GM12878 (cell line): ENCODE data around the gene KLHL3. TPM values are rescaled to one million over a fixed set of nuclear protein-coding genes. Genes with fewer than 3 reads are reported as not detected.

ENCODE experiments used
- ATAC-seq: fragments of 200-7000 bp; cut with Tn5 transposase; 3 replicates; pipeline ENCODE4 v1.9.1; 2020; ENCODE audit warnings: mild to moderate bottlenecking, moderate library complexity
- BruUV-seq: library from RNA; stranded (reverse); fragments of 400-500 nt; replicated peaks from 2 replicates; lab custom pipeline; 2021; lab: Mats Ljungman, UMichigan
- CTCF ChIA-PET: fragments of 300-600 bp; sonication (Branson Sonifier 250); formaldehyde crosslinking; extraction: SDS; loops from one replicate; lab custom pipeline; 2021; ENCODE audit warnings: inconsistent platforms; lab: Yijun Ruan, JAX
- POLR2A ChIA-PET: fragments of 350-600 bp; formaldehyde crosslinking; extraction: SDS; loops from one replicate; lab custom pipeline; 2021; ENCODE audit warnings: inconsistent platforms; lab: Charles Lee
- RAD21 ChIA-PET: fragments of 300-600 bp; sonication (Branson Sonifier 250); formaldehyde crosslinking; loops from one replicate; lab custom pipeline; 2023; ENCODE audit warnings: antibody characterized with exemption; ENCODE audit not compliant: unreplicated experiment; lab: Charles Lee
- SMC1A ChIA-PET: fragments of 300-600 bp; sonication (Branson Sonifier 250); formaldehyde crosslinking; loops from one replicate; lab custom pipeline; 2023; ENCODE audit not compliant: unreplicated experiment, uncharacterized antibody; lab: Charles Lee
- DNase-seq: peaks from one replicate; pipeline ENCODE4 v3.0.0-alpha.2; 2011; ENCODE audit warnings: low read depth, low spot score
- FAIRE-seq: peaks from 3 replicates; lab custom pipeline; 2011; peaks lifted over from hg19 to GRCh38; lab: Jason Lieb, UNC
- H2AFZ ChIP-seq: 2 replicates; pipeline ENCODE4 v1.6.0; 2011; ENCODE audit warnings: low read depth, low read length, control low read depth; ENCODE audit not compliant: control insufficient read depth
- H3K27ac ChIP-seq: 2 replicates; pipeline ENCODE4 v1.5.1; 2011; ENCODE audit warnings: control low read depth; ENCODE audit not compliant: control insufficient read depth, insufficient read depth
- H3K27me3 ChIP-seq, 2 experiments: replicated peaks in 1 of 2; 2 replicates each; pipeline versions ENCODE4 v1.6.0 to v1.6.1; 2011; ENCODE audit warnings: low read length in 1 of 2; ENCODE audit not compliant: control insufficient read depth in 2 of 2, insufficient read depth in 2 of 2
- H3K36me3 ChIP-seq, 2 experiments: 2 replicates each; pipeline ENCODE4 v1.5.1; 2011; ENCODE audit warnings: low read length in 1 of 2; ENCODE audit not compliant: control insufficient read depth in 2 of 2, insufficient read depth in 2 of 2
- H3K4me1 ChIP-seq: 2 replicates; pipeline ENCODE4 v1.6.1; 2011; ENCODE audit warnings: mild to moderate bottlenecking, low read length, moderate library complexity, mixed read lengths; ENCODE audit not compliant: control insufficient read depth, insufficient read depth
- H3K4me2 ChIP-seq: 2 replicates; pipeline ENCODE4 v1.6.0; 2011; ENCODE audit warnings: control low read depth; ENCODE audit not compliant: control insufficient read depth, insufficient read depth
- H3K4me3 ChIP-seq: fragments of 200-600 bp; sonication (generic); 2 replicates; pipeline ENCODE4 v1.5.1; 2016
- H3K79me2 ChIP-seq: 2 replicates; pipeline ENCODE4 v1.6.0; 2011; ENCODE audit warnings: low read length; ENCODE audit not compliant: control insufficient read depth, insufficient read depth
- H3K9ac ChIP-seq: 2 replicates; pipeline ENCODE4 v1.8.0; 2011; ENCODE audit warnings: low read length, control low read depth, mixed read lengths; ENCODE audit not compliant: control insufficient read depth, insufficient read depth
- H3K9me3 ChIP-seq: replicated peaks from 3 replicates; pipeline ENCODE4 v1.5.1; 2011; ENCODE audit warnings: mild to moderate bottlenecking, low read length; ENCODE audit not compliant: control insufficient read depth, insufficient read depth
- H4K20me1 ChIP-seq: 2 replicates; pipeline ENCODE4 v1.6.0; 2011; ENCODE audit not compliant: control insufficient read depth, insufficient read depth
- MEF2B ChIP-seq: fragments of 450-650 bp; IDR thresholded peaks from 2 replicates; pipeline ENCODE4 v1.6.1; 2018; ENCODE audit warnings: mild to moderate bottlenecking, moderate library complexity; ENCODE audit not compliant: partially characterized antibody, poor library complexity, severe bottlenecking
- TCF3 ChIP-seq: IDR thresholded peaks from 2 replicates; pipeline ENCODE4 v1.6.1; 2012; ENCODE audit warnings: low read depth, mild to moderate bottlenecking, low read length, borderline replicate concordance; ENCODE audit not compliant: insufficient read depth
- ZSCAN29 ChIP-seq: fragments of 450-650 bp; IDR thresholded peaks from 2 replicates; pipeline ENCODE4 v1.6.1; 2017; ENCODE audit warnings: mild to moderate bottlenecking, moderate library complexity
- WGBS: methylation state at CpG from one replicate; pipeline ENCODE4 v1.1.6; 2016; ENCODE audit warnings: low lambda C conversion rate; ENCODE audit not compliant: insufficient replicate concordance, insufficient coverage; ENCODE audit errors: missing lambda C conversion rate; 5-methylcytosine and 5-hydroxymethylcytosine counted together
- in situ Hi-C: fragments of 300-500 bp; cut with MboI; formaldehyde crosslinking; loops from 9 replicates; pipeline ENCODE4 v1.14.3; 2018; ENCODE audit warnings: mixed read lengths
- intact Hi-C: fragments of 100-400 bp; cut with micrococcal nuclease; formaldehyde crosslinking; loops from one replicate; pipeline ENCODE4 v1.14.2; 2022; ENCODE audit not compliant: unreplicated experiment
- polyA plus RNA-seq, 11 experiments: library from polyadenylated mRNA; depleted of rRNA in 4 of 11; unstranded in 6 of 11; stranded (reverse) in 5 of 11; fragments of >200 nt; fragmentation: Nextera tagmentation in 4 of 11; fragmentation: Illumina TruSeq in 1 of 11; extraction: Ambion mirVana in 4 of 11; extraction: Trizol in 1 of 11; gene quantifications; 1 replicate in 1 of 11; 2 replicates in 10 of 11; pipeline versions ENCODE4 v1.2.1 to v1.2.3, GENCODE V29; 2011 to 2016; ENCODE audit warnings: inconsistent platforms in 2 of 11, missing spikeins in 2 of 11, low read depth in 1 of 11
- total RNA-seq, 4 experiments: library from RNA; depleted of rRNA in 3 of 4; stranded (reverse); fragments of >200 nt in 3 of 4; fragmentation: Illumina TruSeq in 1 of 4; extraction: Trizol in 1 of 4; gene quantifications; 2 replicates each; pipeline versions ENCODE4 v1.2.1 to v1.2.3, GENCODE V29; 2013 to 2021
- TF ChIP-seq, protein P1 (sequence below): fragments of 450-650 bp; IDR thresholded peaks from 2 replicates; pipeline ENCODE4 v1.6.1; 2017; ENCODE audit warnings: antibody characterized with exemption, mild to moderate bottlenecking, moderate library complexity
- TF ChIP-seq, protein P2 (sequence below): fragments of 450-650 bp; formaldehyde crosslinking; IDR thresholded peaks from 2 replicates; pipeline ENCODE4 v1.5.0; 2022; ENCODE audit warnings: mild to moderate bottlenecking, missing genetic modification characterization

The KLHL3 gene
- total and polyA plus RNA-seq, 10 of the 15 experiments (the other 5 are each of a cell fraction or from before 2014, with no cell fraction given): 1.7 to 11.7 (median 5.6) TPM

DNA sequence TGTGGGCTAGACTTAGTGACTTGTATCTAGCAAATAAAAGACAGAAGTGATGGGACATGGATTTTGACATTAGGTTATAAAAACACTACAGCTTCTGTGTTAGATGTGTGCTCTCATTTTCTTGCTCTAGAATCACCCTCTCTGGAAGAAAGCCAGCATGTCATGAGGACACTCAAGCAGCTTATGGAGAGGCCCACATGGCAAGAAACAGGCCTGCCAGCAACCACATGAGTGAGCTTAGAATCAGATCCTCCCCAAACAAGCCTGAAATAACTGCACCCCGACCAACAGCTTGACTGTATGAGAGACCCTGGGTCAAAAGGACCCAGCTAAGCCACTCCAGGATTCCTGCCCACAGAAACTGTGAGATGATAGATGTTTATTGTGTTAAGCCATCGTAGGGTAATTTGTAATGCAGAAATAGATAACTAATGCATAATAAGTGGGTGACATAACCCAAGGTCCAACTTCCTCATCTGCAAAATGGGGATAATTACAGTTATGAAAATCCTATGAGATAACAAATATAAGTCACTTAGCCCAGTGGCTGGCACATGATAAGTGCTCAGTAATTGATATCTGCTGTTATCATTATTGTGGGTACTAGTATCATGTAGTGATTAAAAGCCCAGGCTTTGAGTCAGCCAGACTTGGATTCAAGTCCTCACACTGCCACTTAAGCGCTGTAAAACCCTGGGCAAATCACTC, 86.5 kb downstream of the KLHL3 start:
- Histone ChIP-seq H3K79me2 (no peaks in the 10 kb centered on the region), H3K4me2 (no peak overlapping the region), H3K9ac (no peak overlapping the region), H3K27ac (no peak overlapping the region), H3K4me3 (no peak overlapping the region), H4K20me1 (no peaks in the 10 kb centered on the region), H3K9me3 (no peaks in the 10 kb centered on the region), H3K27me3 (no peaks in the 10 kb centered on the region), H3K4me1 (no peaks in the 10 kb centered on the region), H3K36me3 (peaks cover 0 to 5% of the 10 kb centered on the region in 2 experiments; a peak in 1 of 4 replicates), H2AFZ (no peak overlapping the region)
- SMC1A ChIA-PET: interaction anchor here (0.7 to 1.4 kb wide), 2 partner anchors 11 to 59 kb away, joined by 3 to 4 read pairs; no protein-coding TSS in a partner anchor
- TF ChIP-seq MEF2B: no peak
- no peak for TF ChIP-seq TCF3
- TF ChIP-seq ZSCAN29: no peak
- TF ChIP-seq, protein P1, sequence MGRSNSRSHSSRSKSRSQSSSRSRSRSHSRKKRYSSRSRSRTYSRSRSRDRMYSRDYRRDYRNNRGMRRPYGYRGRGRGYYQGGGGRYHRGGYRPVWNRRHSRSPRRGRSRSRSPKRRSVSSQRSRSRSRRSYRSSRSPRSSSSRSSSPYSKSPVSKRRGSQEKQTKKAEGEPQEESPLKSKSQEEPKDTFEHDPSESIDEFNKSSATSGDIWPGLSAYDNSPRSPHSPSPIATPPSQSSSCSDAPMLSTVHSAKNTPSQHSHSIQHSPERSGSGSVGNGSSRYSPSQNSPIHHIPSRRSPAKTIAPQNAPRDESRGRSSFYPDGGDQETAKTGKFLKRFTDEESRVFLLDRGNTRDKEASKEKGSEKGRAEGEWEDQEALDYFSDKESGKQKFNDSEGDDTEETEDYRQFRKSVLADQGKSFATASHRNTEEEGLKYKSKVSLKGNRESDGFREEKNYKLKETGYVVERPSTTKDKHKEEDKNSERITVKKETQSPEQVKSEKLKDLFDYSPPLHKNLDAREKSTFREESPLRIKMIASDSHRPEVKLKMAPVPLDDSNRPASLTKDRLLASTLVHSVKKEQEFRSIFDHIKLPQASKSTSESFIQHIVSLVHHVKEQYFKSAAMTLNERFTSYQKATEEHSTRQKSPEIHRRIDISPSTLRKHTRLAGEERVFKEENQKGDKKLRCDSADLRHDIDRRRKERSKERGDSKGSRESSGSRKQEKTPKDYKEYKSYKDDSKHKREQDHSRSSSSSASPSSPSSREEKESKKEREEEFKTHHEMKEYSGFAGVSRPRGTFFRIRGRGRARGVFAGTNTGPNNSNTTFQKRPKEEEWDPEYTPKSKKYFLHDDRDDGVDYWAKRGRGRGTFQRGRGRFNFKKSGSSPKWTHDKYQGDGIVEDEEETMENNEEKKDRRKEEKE: no peak
- TF ChIP-seq, protein P2, sequence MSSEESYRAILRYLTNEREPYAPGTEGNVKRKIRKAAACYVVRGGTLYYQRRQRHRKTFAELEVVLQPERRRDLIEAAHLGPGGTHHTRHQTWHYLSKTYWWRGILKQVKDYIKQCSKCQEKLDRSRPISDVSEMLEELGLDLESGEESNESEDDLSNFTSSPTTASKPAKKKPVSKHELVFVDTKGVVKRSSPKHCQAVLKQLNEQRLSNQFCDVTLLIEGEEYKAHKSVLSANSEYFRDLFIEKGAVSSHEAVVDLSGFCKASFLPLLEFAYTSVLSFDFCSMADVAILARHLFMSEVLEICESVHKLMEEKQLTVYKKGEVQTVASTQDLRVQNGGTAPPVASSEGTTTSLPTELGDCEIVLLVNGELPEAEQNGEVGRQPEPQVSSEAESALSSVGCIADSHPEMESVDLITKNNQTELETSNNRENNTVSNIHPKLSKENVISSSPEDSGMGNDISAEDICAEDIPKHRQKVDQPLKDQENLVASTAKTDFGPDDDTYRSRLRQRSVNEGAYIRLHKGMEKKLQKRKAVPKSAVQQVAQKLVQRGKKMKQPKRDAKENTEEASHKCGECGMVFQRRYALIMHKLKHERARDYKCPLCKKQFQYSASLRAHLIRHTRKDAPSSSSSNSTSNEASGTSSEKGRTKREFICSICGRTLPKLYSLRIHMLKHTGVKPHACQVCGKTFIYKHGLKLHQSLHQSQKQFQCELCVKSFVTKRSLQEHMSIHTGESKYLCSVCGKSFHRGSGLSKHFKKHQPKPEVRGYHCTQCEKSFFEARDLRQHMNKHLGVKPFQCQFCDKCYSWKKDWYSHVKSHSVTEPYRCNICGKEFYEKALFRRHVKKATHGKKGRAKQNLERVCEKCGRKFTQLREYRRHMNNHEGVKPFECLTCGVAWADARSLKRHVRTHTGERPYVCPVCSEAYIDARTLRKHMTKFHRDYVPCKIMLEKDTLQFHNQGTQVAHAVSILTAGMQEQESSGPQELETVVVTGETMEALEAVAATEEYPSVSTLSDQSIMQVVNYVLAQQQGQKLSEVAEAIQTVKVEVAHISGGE: no peak
- POLR2A ChIA-PET: no interaction called here
- CTCF ChIA-PET: interaction anchor here (0.6 to 1.9 kb wide), 5 partner anchors 9 to 445 kb away, joined by 3 to 8 read pairs (median 3); no protein-coding TSS in a partner anchor
- RAD21 ChIA-PET: no interaction called here
- 61% methylated on average over 3 of the region's 3 CpGs for WGBS
- ATAC-seq (no peak), FAIRE-seq (no peak), DNase-seq (no peak)
- in situ Hi-C loops (no loop called here), intact Hi-C loops (no loop called here)
- no TSS peak for BruUV-seq
